Activated naive CD4-positive, alpha-beta T cell treated with Interleukin-2 at 50 U/mL for 16 hours (primary cell): ENCODE results near the gene PPAN.

Experiments used
- DNase-seq: peaks from one replicate; pipeline ENCODE4 v3.0.0-alpha.2; 2020

The PPAN gene

GRCh38 chr19:10106100-10106936, at the start of gene PPAN:
Gene PPAN (plus strand): TSS chr19:10106362. CDS start chr19:10106395, 33 bp downstream.
- peak; percentile 96 for DNase-seq

- DNase-seq: no peak
Observed at GRCh38 chr19:10061717-10062310, 44.3 kb upstream of the PPAN start.

GRCh38 chr19:10068205-10068604, 38.0 kb upstream of the PPAN start:
- DNase-seq: no peak

- DNase-seq: no peak
Observed at GRCh38 chr19:10069046-10069445, 37.1 kb upstream of the PPAN start.

GRCh38 chr19:10070730-10071446, 35.3 kb upstream of the PPAN start:
- DNase-seq: no peak

- peak; percentile 59 for DNase-seq
Observed at GRCh38 chr19:10074153-10074552, 32.0 kb upstream of the PPAN start.

- DNase-seq: no peak
Observed at GRCh38 chr19:10076535-10076934, 29.6 kb upstream of the PPAN start.

- DNase-seq: no peak
Observed at GRCh38 chr19:10078329-10078728, 27.8 kb upstream of the PPAN start.

GRCh38 chr19:10079031-10079453, 27.1 kb upstream of the PPAN start:
- DNase-seq: no peak

GRCh38 chr19:10083911-10084310, 22.3 kb upstream of the PPAN start:
- DNase-seq: no peak

GRCh38 chr19:10084803-10085202, 21.4 kb upstream of the PPAN start:
- no peak for DNase-seq

GRCh38 chr19:10085641-10086590, 20.2 kb upstream of the PPAN start, which contains the start of gene SHFL:
Gene SHFL (plus strand): TSS chr19:10086317. CDS start chr19:10086428, 111 bp downstream.
- DNase-seq: peak; percentile 84

GRCh38 chr19:10086591-10087192, 19.5 kb upstream of the PPAN start:
- peak; percentile 49 for DNase-seq

GRCh38 chr19:10087296-10088061, 18.7 kb upstream of the PPAN start:
- no peak for DNase-seq

- DNase-seq: no peak
Observed at GRCh38 chr19:10088949-10089554, 17.1 kb upstream of the PPAN start.

GRCh38 chr19:10089801-10090375, 16.3 kb upstream of the PPAN start:
- DNase-seq: no peak

GRCh38 chr19:10091370-10091687, 14.8 kb upstream of the PPAN start:
- no peak for DNase-seq

- DNase-seq: no peak
Observed at GRCh38 chr19:10091895-10092641, 14.1 kb upstream of the PPAN start.

GRCh38 chr19:10092648-10093294, 13.4 kb upstream of the PPAN start:
- DNase-seq: no peak
